Keratinocyte (primary cell): ENCODE data around the gene NDUFB8. TPM values are rescaled to one million over a fixed set of nuclear protein-coding genes. Genes with fewer than 3 reads are reported as not detected.

Source experiments
- DNase-seq: peaks from one replicate; pipeline ENCODE4 v3.0.0-alpha.2; 2011; ENCODE audit warnings: low read depth, missing footprints, low spot score
- FAIRE-seq: peaks from 2 replicates; lab custom pipeline; 2011; peaks lifted over from hg19 to GRCh38; lab: Jason Lieb, UNC
- H2AFZ ChIP-seq: 2 replicates; pipeline ENCODE4 v1.6.0; 2012; ENCODE audit warnings: low read length, control low read depth, inconsistent platforms; ENCODE audit not compliant: control insufficient read depth
- H3K27ac ChIP-seq: 2 replicates; pipeline ENCODE4 v1.5.1; 2011; ENCODE audit warnings: low read length; ENCODE audit not compliant: control insufficient read depth, insufficient read depth
- H3K27me3 ChIP-seq: 3 replicates; pipeline ENCODE4 v1.6.0; 2011; ENCODE audit warnings: low read length; ENCODE audit not compliant: control insufficient read depth, insufficient read depth; ENCODE audit errors: extremely low read depth
- H3K36me3 ChIP-seq, 2 experiments: 2 replicates in 1 of 2; 3 replicates in 1 of 2; pipeline ENCODE4 v1.5.1; 2011; ENCODE audit warnings: low read length in 2 of 2, mild to moderate bottlenecking in 1 of 2; ENCODE audit not compliant: control insufficient read depth in 2 of 2, insufficient read depth in 2 of 2; ENCODE audit errors: extremely low read depth in 1 of 2
- H3K4me1 ChIP-seq: 3 replicates; pipeline ENCODE4 v1.5.1; 2011; ENCODE audit warnings: low read length; ENCODE audit not compliant: control insufficient read depth, insufficient read depth; ENCODE audit errors: extremely low read depth
- H3K4me2 ChIP-seq: 3 replicates; pipeline ENCODE4 v1.6.0; 2011; ENCODE audit warnings: low read depth, low read length; ENCODE audit not compliant: control insufficient read depth, insufficient read depth; ENCODE audit errors: extremely low read depth
- H3K4me3 ChIP-seq, 3 experiments: fragments of 200-600 bp in 1 of 3; sonication (generic) in 1 of 3; 2 replicates in 2 of 3; 3 replicates in 1 of 3; pipeline ENCODE4 v1.5.1; 2011 to 2016; ENCODE audit warnings: low read length in 3 of 3, mild to moderate bottlenecking in 3 of 3, control low read depth in 2 of 3, inconsistent platforms in 1 of 3, low read depth in 1 of 3, mixed read lengths in 1 of 3, mixed run types in 1 of 3, moderate library complexity in 1 of 3; ENCODE audit not compliant: control insufficient read depth in 2 of 3, insufficient read depth in 2 of 3; ENCODE audit errors: extremely low read depth in 1 of 3
- H3K79me2 ChIP-seq: 2 replicates; pipeline ENCODE4 v1.6.0; 2012; ENCODE audit warnings: low read length; ENCODE audit not compliant: control insufficient read depth, insufficient read depth
- H3K9ac ChIP-seq: 3 replicates; pipeline ENCODE4 v1.6.0; 2011; ENCODE audit warnings: low read length; ENCODE audit not compliant: control insufficient read depth, insufficient read depth; ENCODE audit errors: extremely low read depth
- H3K9me1 ChIP-seq: 3 replicates; pipeline ENCODE4 v1.6.0; 2011; ENCODE audit warnings: low read length; ENCODE audit not compliant: control insufficient read depth, insufficient read depth; ENCODE audit errors: extremely low read depth
- H3K9me3 ChIP-seq: 2 replicates; pipeline ENCODE4 v1.5.1; 2012; ENCODE audit warnings: low read depth, low read length; ENCODE audit not compliant: control insufficient read depth
- H4K20me1 ChIP-seq: 3 replicates; pipeline ENCODE4 v1.6.0; 2011; ENCODE audit warnings: low read length; ENCODE audit not compliant: control insufficient read depth, insufficient read depth; ENCODE audit errors: extremely low read depth
- EZH2 ChIP-seq: IDR thresholded peaks from one replicate; pipeline ENCODE4 v1.6.1; 2012; ENCODE audit warnings: inconsistent platforms, mild to moderate bottlenecking, low read length, moderate library complexity
- dilution Hi-C: fragments of 300-500 bp; cut with MboI; formaldehyde crosslinking; loops from one replicate; pipeline ENCODE4 v1.7.0; 2020; ENCODE audit warnings: low sequenced_read_pairs; ENCODE audit not compliant: extremely low pct_ligation_motif_present
- polyA plus RNA-seq, 5 experiments: library from polyadenylated mRNA; depleted of rRNA in 3 of 5; stranded (reverse) in 3 of 5; stranded (forward) in 1 of 5; unstranded in 1 of 5; fragments of >200 nt; gene quantifications; 1 replicate in 1 of 5; 2 replicates in 3 of 5; 3 replicates in 1 of 5; pipeline versions ENCODE4 v1.2.1 to v1.2.3, GENCODE V29; 2011 to 2012; ENCODE audit warnings: missing spikeins in 2 of 5, low read depth in 1 of 5, low replicate concordance in 1 of 5
- TF ChIP-seq, protein P1 (sequence below), 3 experiments: IDR thresholded peaks in 1 of 3; conservative IDR thresholded peaks in 1 of 3; optimal IDR thresholded peaks in 1 of 3; 2 replicates in 2 of 3; 3 replicates in 1 of 3; pipeline versions ENCODE3 to v1.5.1; 2011; ENCODE audit warnings: low read length in 3 of 3, mild to moderate bottlenecking in 3 of 3, moderate library complexity in 2 of 3, control low read depth in 1 of 3, inconsistent platforms in 1 of 3; ENCODE audit not compliant: insufficient read depth in 2 of 3; ENCODE audit errors: extremely low read depth in 1 of 3

Gene NDUFB8
- polyA plus RNA-seq, 1 donor (not counting 4 experiments of a cell fraction or from before 2014, with no cell fraction given) = 178 TPM

DNA sequence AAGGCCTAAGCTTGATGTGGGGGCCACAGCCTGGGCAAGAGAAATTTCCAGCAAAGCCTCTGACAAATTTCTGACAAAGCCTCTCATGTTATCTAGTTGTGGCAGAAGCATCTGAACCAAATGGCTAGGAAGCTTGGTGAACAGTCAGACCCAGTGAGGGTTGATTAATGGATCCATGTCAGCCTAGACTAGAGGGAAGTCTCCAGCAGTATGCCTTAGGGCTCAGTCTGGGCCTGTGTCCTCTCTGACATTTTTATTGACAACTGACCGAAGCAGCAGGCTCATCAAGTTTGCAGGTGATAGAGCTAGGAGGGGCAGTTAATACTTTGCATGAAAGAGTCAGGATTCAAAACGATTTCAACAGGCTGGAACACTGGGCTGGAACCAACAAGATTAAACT, 31.3 kb upstream of the NDUFB8 start:
- Histone ChIP-seq H2AFZ (no peak overlapping the region), H3K9ac (no peak overlapping the region), H3K79me2 (no peaks in the 10 kb centered on the region), H3K4me1 (peaks cover 3% of the 10 kb centered on the region), H3K4me3 (no peak overlapping the region), H3K36me3 (peaks cover 3 to 10% of the 10 kb centered on the region in 2 experiments), H4K20me1 (no peaks in the 10 kb centered on the region), H3K27me3 (peaks cover 37% of the 10 kb centered on the region), H3K9me3 (no peaks in the 10 kb centered on the region), H3K27ac (no peak overlapping the region), H3K4me2 (no peak overlapping the region), H3K9me1 (no peaks in the 10 kb centered on the region)
- no peak for TF ChIP-seq EZH2
- TF ChIP-seq, protein P1, sequence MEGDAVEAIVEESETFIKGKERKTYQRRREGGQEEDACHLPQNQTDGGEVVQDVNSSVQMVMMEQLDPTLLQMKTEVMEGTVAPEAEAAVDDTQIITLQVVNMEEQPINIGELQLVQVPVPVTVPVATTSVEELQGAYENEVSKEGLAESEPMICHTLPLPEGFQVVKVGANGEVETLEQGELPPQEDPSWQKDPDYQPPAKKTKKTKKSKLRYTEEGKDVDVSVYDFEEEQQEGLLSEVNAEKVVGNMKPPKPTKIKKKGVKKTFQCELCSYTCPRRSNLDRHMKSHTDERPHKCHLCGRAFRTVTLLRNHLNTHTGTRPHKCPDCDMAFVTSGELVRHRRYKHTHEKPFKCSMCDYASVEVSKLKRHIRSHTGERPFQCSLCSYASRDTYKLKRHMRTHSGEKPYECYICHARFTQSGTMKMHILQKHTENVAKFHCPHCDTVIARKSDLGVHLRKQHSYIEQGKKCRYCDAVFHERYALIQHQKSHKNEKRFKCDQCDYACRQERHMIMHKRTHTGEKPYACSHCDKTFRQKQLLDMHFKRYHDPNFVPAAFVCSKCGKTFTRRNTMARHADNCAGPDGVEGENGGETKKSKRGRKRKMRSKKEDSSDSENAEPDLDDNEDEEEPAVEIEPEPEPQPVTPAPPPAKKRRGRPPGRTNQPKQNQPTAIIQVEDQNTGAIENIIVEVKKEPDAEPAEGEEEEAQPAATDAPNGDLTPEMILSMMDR (optimal IDR thresholded peaks at IDR 0.05 in 1 of 3, IDR thresholded peaks at IDR 0.05 in 1 of 3, conservative IDR thresholded peaks at IDR 0.05 in 1 of 3; ENCODE audit: extremely low read depth in 1 of 3, insufficient read depth in 2 of 3, low read length in 3 of 3) = no peak
- FAIRE-seq (no peak), DNase-seq (no peak)
- dilution Hi-C loops = loop anchor here (25.0 kb wide), 1 partner anchor 326 kb away; no protein-coding TSS in a partner anchor

DNA sequence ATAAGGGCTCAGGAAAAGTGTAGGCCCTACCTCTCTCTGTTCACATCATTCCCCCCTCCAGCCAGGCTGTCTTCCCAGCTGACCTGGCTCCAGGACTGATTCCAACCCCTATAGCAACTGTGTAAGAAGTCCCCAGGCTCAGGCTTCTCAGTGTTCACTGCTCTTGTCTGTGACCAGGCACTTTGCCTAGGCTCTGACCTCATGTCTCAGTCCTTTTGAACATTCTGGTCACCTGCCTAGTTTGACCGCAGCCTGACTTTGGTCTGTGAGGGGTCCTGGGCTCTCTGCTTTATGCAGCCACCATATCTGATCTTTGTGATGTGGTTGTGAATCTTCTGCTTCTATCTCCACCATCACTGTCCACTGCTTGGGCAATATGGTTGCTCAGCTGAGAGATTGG, 30.6 kb upstream of the NDUFB8 start:
- TF ChIP-seq, protein P1 (optimal IDR thresholded peaks at IDR 0.05 in 1 of 3, IDR thresholded peaks at IDR 0.05 in 1 of 3, conservative IDR thresholded peaks at IDR 0.05 in 1 of 3; ENCODE audit: extremely low read depth in 1 of 3, insufficient read depth in 2 of 3, low read length in 3 of 3) = no peak
- no peak for TF ChIP-seq EZH2
- DNase-seq (no peak), FAIRE-seq (no peak)
- Histone ChIP-seq H3K4me3 (no peak overlapping the region), H4K20me1 (no peaks in the 10 kb centered on the region), H3K27ac (no peak overlapping the region), H3K79me2 (no peaks in the 10 kb centered on the region), H3K4me2 (no peak overlapping the region), H2AFZ (no peak overlapping the region), H3K9me1 (no peaks in the 10 kb centered on the region), H3K4me1 (peaks cover 3% of the 10 kb centered on the region), H3K36me3 (peaks cover 3 to 12% of the 10 kb centered on the region in 2 experiments), H3K9me3 (no peaks in the 10 kb centered on the region), H3K27me3 (peaks cover 33% of the 10 kb centered on the region), H3K9ac (no peak overlapping the region)
- dilution Hi-C loops = loop anchor here (25.0 kb wide), 1 partner anchor 327 kb away; no protein-coding TSS in a partner anchor
